D721Med (cell line): ENCODE results near the gene ASIC2.

Source experiments
- DNase-seq: peaks from one replicate; pipeline ENCODE4 v3.0.0; 2011; ENCODE audit warnings: low spot score; ENCODE audit not compliant: insufficient read length
- FAIRE-seq: peaks from 2 replicates; lab custom pipeline; 2011; peaks lifted over from hg19 to GRCh38; lab: Jason Lieb, UNC
- TF ChIP-seq, protein P1 (sequence below): IDR thresholded peaks from 2 replicates; pipeline ENCODE4 v1.5.1; 2012; ENCODE audit warnings: mild to moderate bottlenecking, control low read depth; ENCODE audit not compliant: insufficient read depth; ENCODE audit errors: missing control alignments

The ASIC2 gene

DNA sequence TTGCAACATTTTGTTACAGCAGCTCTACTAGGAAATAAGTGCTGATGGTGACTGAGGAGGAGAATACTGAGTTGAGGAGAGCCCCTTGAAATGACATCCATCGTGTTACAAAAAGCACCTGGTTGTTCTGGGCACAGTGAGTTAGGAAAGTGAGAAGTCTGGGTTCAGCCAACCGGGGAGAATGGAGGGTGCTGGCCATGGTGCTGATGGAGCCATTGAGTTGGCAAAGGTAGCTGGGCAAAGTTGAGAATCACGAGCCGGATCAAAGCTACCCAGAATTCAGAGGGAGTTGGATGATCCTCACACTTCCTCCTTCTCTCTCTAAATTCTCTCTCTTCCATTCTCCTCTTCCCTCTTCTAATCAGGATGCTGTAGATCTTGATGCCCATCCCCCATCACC is 35.0 kb upstream of the ASIC2 start:
- FAIRE-seq (no peak), DNase-seq (no peak)
- TF ChIP-seq, protein P1, sequence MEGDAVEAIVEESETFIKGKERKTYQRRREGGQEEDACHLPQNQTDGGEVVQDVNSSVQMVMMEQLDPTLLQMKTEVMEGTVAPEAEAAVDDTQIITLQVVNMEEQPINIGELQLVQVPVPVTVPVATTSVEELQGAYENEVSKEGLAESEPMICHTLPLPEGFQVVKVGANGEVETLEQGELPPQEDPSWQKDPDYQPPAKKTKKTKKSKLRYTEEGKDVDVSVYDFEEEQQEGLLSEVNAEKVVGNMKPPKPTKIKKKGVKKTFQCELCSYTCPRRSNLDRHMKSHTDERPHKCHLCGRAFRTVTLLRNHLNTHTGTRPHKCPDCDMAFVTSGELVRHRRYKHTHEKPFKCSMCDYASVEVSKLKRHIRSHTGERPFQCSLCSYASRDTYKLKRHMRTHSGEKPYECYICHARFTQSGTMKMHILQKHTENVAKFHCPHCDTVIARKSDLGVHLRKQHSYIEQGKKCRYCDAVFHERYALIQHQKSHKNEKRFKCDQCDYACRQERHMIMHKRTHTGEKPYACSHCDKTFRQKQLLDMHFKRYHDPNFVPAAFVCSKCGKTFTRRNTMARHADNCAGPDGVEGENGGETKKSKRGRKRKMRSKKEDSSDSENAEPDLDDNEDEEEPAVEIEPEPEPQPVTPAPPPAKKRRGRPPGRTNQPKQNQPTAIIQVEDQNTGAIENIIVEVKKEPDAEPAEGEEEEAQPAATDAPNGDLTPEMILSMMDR, result no peak

DNA sequence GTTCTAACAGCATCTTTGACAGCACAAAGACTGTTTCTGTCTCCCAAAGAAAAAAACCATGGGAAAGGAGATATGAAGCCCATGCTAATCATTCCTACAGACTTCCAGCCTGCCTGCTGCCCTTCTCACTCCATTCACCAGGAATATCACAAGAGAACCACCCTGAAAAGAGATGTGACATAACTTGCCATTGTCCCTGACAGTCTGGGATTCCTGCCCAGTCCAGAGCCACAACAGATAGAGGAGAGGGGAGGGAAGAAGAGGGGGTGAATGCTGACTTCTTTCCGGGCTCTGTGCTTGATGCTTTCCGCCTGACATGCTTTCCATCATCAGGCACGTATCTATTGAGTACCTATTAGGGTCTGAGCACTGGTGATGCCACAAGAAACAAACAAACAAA is 31.6 kb upstream of the ASIC2 start:
- TF ChIP-seq, protein P1, result no peak
- DNase-seq, result no peak
- no peak for FAIRE-seq

DNA sequence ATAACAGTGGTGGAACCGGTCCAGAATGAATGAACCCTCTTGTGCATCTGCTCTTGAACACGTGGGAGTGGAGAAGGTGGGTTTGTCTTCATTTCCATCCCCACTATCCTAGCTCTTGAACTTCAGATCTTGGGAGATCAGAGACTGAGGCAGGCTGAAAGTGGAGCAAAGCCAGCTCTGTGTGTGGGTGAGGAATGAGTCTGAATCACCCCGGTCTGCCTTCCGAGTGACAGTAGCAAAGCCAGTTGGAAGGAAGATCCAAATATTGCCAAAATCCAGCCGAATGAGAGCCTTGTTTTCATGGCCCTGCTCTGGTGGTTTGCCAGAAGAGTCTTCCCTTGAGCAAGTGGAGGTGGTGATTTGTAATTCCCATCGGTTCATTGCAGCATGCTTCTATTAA is 29.0 kb upstream of the ASIC2 start:
- FAIRE-seq, result no peak
- TF ChIP-seq, protein P1, result no peak
- DNase-seq, result no peak

DNA sequence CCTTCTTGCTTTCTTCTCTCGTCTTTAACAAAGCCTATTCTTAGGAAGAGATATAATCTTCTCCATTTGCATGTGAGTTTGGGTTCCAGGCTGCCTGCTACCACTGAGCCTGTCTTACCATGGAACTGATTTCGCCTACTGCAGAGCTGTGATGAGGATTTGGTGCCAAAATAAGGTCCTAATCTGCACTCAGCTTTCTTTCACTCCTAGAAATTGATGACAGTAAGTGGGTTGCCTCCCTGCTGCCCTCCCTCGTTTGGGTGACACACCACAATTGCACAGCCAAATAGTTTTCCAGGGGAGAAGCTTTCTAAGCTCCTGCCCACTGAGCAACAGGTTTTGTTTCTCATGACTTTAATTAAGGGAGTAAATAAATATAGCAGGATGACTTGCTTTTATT is 25.1 kb upstream of the ASIC2 start:
- TF ChIP-seq, protein P1, result no peak
- FAIRE-seq (no peak), DNase-seq (no peak)

DNA sequence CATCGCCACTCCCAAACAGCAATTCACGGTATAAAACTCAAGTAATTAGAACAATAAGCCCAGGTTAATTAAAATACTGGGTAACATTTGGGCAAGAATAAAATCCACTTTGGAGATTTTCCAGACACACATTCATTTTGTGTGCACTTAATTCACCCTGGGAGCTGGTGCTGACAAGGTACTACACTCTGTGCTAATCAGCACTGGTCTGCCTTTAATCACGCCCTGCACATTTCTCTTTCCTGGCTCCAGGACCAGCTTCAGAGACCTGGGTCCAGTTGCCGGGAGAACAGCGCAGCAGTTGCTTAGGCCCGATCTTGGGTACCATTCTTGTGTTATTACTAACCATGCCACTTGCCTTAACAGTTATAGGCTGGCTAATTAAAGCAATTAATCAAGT is 23.7 kb upstream of the ASIC2 start:
- FAIRE-seq, result no peak
- no peak for DNase-seq
- TF ChIP-seq, protein P1, result no peak

DNA sequence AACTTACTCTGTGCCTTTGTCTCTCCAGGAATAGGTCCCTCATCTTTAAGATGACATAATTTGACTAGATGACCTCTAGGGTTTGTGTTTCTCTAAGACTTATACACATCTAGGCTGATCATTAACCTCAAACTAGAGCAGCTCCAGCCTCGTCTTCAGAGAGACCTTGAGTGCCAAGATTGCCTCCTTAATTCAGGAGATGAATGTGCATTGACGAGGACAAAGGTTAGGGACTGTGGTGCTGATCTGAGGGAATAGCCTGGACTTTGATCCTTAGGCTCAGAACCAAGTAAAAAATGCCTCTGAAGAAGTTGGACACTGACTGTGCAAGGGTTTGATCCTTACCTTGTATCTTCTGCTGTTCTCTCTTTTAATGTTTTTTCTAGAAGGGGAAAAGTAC is 17.2 kb upstream of the ASIC2 start:
- FAIRE-seq (no peak), DNase-seq (no peak)
- TF ChIP-seq, protein P1, result no peak

DNA sequence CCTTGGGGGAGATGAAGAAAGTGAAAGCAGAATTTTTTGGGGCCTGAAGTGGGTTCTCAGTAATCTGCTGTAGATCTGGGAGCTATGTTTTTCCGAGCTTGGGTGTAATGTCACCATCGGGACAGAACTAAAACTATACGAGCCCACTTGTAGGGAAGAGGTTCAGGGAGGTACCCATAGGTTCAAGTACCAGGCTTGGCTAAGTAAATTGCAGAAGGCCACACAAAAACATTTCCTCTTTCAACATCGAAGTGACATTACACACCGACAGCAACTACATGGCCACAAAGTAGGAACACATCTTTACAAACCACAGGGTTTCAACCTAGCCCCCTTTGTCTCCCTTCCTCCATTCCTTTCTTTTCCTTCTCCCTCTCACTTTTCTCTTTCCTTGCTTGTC is 10.2 kb upstream of the ASIC2 start:
- no peak for DNase-seq
- FAIRE-seq, result no peak
- TF ChIP-seq, protein P1, result no peak
